NCI-H2196 (cell line): ENCODE data around the gene DIS3L2.
"Not testable (repeated sequence)": the region's sequence is repeated elsewhere in the genome, so short reads cannot be mapped to it uniquely, and the experiment has no call there.

Experiments used
- DNase-seq: peaks from one replicate; lab custom pipeline; 2025; ENCODE audit not compliant: unreplicated experiment; lab: John Stamatoyannopoulos, UW

Gene DIS3L2

DNA sequence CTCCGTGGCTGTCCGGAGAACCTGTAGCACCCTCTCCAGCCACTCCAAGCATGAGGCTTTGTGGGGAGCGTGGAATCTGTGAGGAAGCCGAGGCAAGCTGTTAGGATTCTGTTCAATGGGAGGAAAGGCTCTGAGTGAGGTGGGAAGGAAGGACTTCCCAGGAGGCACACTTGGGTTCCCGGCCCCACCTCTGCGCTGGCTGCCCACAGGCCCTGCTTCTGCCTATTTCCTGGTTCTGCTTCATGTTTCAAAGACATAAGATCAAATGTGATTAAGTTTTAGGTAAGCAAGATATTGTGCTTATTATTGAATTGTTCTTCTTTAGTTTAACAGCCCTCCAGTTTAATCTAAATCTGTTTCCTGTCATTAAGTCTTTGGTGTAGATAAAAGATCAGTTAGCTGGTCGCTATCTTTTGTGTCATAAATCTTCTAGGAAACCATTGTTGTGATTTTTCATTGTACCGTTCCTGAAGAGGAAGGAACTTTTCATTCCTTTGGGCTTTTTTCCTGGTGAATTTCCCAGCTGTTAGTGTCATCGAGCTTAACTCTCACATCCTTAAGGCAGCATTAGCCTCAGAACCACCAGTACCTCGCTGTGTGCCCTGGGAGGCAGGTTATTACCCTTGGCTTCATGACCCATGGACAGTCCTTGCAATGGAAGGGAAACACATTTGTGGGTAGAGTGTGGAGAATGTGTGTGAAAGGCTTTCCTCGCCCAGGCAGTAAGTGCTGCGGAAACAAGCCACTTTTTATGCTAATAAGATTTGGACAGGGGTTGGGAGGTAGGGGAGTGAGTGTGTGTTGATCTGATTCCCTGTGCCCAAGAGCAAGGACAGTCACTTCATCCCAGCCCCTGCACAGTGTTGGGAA is 355.2 kb downstream of the DIS3L2 start:
- no peak for DNase-seq

DNA sequence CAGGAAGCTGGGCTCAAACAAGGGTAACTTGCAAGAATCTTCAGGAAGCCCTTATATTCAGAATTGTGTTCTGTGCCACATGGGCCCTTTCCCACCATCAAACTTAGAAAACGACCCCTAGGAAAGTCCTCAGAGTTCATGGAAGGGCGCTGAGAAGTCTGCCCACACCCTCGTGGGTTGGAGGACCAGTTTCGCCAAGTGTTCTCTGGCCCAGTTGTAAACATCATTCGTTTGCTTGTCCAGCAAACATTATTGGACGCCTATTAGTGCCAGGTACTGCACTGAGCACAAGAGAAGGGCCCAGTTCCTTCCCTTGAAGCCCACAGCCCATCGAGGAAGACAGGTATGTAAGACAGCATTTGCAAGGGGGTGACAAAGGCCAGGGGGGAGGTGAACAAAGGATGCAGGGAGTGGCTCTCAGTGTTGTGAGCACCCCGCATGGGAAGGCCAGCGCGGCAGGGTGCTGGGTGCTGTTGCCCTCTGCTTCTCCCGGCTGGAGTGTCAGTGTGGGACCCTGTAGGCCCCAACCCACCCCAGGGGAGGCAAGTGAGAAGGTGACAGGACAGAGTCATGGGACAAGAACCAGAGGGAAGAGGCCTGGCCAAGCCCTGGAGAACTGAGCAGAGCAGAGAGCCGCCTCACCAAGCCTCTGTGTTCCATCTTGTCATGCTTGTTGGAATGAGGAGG is 356.8 kb downstream of the DIS3L2 start:
- no peak for DNase-seq

DNA sequence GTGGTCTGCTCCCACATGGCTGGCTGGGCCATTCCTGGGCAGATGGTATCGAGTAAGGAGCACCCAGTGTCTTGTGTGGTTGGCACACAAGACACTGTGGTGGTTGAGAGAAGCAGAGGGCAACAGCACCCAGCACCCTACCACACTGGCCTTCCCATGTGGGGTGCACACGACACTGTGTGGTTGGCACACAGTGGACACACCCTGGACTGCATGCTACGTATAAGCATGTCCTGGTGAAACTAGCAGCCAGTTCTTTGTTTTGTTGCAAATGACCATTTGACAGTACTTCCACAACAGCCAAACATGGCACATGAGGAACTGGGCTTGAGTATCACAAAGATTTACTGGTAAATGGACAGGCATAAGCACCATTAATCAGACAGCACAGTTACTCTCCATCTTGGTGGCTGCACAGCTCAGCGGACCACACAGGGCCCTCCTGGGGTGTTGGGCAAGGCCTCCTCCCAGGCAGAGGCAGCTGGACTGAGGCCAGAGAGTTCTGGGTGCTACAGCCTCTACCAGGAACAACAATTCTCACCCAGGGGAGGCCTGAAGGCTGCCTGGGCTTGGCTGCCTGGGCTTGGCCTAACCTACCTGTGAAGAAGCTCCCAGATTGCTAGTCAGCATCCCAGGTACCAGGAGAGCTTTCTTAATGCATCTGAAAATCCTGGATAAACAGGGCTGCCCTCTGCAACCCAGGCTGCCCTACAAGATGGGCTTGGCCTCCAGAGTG is 357.7 kb downstream of the DIS3L2 start:
- no peak for DNase-seq

DNA sequence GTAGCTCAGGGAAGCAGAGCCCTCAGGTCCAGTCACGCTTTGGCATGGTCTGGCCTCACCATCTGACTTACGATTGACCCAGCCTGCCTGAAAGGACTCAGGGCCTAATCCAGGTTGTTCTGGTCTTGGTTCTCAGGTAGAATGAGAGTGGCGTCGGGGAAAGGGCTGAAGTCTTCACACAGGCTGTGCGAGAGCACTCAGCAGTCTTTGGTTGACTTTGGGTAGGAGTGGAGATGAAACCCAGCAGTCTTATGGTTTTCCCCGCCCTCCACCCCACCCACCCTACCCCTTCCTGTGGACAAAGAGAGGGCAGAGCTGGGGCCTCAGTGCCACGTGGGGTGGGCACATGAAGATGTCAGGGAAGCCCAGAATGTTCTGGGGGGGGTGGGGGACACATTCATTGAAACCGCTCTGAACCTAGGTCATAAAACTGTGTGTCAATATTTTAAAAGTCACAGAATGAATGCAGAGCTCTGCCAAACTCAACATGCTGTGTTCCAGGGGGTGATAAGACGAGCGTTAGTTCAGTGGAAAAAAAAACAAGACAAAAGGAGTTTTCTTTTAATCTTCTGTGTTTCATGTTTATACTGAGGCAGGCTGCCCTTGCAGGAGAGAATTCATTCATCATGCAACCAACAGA is 358.4 kb downstream of the DIS3L2 start:
- DNase-seq = no peak

DNA sequence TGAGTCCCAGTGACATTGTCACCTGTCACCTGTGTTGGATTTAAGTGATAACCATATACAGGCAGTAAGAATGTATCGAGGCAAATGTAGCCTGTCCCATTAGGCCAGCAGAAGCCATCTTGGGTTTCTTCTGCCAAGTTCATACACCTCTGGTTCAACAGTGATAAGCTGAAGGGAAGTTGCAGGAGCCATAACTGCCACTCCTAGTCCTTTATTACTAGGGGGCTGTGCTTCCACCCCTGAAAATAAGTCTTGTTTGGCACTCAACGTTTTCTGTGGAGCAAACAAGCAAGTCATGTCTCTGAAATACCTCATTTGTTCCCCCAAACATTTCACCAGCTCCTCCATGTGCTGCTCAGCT is 358.9 kb downstream of the DIS3L2 start:
- no peak for DNase-seq

DNA sequence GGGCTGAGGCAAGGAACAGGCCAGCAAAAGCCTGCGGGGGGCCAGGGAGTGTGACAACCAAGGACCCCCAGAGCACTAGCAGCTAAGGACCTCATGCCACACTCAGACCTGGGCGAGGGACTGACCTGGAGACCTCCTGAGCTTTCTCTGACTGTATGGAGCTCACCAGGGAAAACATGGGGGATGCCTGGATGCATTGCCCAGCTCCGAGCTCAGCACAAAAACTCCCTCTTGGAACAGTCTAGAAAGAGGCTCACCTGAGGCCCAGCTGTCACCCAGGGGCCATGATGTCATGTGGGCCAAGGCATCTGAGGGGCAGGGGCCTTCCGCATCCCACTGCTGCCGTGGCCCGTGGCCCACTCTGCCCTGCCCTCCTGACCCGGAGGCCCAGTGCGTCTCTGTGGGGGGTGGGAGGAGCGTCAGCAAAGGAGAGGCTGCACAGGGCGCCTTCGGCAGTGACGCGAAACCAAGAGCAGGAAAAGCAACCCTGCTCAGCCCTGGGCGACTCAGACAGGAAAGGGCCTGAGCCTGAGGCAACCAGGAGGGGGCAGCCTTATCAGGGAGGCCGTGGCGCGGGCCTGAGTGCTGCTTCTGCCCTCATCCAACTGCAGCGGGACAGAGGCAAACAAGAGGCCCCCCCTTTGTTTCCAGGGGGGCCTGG is 359.8 kb downstream of the DIS3L2 start:
- DNase-seq = no peak

DNA sequence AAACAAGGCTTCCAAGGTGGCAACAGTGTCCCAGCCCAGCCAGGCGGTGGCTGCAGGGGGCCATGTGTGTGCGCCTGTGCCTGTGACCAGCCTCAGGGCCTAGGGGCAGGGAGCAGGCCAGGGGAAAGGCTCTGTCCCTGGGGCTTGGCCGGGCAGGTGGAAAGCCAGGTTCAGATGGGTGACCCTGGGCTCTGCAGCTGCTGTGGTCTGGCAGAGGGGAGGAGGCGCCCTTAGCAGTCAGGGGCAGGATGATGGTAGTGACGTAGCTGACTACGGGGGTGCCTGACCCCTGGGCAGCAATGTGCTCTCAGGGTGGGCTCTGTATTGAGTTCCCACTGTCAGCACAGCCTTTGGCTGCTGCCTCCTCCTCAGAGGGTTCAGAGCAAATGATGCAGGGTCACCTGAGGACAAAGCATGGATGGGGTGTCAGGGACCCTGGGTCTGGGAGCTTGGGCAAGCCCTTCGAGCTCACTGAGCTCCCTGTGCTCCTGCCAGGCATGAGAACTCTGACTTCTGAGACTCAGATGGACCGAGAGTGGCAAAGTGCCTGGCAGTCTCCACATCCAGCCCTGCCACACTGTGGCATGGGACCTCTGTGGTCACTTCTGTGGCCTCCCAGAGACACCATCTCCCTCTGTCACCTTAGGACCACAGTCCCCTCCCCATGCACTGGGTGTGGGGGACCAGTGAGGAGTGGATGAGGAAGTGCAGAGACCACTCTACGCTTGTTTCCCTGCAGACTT is 360.5 kb downstream of the DIS3L2 start:
- DNase-seq = no peak

DNA sequence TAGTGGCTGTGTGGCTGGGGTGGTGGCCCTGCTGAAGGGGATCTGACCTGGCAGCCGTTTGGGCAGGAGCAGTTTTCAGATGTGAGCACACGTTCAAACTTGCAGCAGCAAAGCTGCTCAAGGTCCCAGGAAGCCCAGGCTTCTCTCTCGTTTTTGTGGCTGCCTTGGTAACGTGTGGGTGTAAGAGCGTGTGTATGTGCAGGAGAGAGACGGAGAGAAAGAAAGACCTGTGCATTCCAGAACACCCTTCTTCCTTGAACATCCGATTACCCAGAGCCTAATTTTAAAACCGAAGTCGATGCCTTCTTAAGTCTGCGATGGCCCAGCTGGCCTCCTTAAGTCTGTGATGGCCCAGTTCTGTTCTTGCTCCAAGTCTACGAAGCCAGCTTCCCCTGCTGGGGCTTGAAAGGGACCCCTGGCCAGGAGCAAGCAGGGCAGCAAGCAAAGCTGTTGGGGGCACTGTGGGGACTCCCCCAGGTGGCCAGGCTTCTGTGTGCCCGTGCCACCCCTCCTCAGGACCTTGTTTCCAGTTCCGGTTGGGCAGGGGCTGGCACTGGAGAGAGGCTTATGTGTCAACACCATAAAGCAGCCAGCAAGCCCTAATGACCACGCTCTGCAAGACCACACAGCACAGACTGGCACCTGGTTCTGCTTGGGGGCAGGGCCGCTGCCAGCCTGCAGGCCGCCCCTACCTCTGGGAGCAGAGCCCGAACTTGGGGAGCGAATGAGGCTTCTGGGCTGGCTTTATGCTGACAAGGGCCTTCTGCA is 361.2 kb downstream of the DIS3L2 start:
- no peak for DNase-seq

DNA sequence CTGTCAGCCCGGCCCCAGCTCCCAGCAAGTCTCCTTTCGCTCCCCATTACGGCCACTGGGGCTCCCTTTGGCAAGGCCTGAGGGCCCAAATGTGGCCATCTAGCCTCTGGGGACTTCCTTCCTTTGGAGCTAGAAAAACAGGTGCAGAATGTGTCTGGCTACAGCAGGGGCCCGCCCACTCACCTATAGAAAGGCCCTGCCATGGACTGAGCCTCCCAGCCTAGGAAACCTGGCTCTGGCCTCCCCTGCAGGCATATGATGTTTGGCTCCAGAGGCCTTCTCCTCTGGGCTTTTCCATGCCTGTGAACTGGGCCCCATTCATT is 361.8 kb downstream of the DIS3L2 start:
- DNase-seq = no peak

DNA sequence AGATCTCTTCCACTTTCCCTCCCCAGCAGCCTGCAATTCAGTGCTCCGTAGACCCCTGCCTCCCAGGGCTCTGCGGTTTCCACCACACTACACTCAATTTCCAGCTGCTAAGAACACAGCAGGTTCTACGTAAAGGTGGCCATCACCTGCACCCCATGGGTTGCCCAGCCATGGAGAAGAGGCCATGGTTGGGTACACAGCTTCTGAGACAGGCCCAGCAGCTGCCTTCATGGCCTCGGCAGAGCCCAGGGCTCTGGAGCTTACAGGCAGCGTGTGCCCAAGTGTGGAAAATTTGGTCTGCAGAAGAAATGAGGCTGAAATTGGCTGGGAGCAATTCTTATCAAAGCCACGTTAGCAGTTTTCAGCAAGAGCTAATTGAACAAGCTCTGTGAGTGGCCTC is 362.5 kb downstream of the DIS3L2 start:
- not testable (repeated sequence) for DNase-seq

DNA sequence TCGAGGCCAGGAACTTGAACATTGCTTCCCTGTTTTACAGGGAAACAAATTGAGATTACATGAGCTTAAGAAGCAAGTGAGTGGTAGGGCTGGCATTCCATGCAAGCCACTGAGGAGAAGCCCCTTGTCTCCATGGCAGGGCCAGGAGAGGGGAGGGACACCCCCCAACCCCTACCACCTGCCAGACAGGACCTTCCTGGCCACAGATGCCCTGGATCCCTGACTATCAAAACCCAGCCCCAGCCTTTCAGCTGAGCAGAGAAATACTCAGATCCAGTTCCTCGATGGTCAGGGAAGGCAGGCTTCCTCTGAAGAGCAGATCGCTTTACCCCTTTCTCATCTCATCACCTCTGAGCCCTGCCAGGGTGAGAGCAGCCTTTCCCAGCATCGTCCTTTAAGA is 363.3 kb downstream of the DIS3L2 start:
- no peak for DNase-seq

DNA sequence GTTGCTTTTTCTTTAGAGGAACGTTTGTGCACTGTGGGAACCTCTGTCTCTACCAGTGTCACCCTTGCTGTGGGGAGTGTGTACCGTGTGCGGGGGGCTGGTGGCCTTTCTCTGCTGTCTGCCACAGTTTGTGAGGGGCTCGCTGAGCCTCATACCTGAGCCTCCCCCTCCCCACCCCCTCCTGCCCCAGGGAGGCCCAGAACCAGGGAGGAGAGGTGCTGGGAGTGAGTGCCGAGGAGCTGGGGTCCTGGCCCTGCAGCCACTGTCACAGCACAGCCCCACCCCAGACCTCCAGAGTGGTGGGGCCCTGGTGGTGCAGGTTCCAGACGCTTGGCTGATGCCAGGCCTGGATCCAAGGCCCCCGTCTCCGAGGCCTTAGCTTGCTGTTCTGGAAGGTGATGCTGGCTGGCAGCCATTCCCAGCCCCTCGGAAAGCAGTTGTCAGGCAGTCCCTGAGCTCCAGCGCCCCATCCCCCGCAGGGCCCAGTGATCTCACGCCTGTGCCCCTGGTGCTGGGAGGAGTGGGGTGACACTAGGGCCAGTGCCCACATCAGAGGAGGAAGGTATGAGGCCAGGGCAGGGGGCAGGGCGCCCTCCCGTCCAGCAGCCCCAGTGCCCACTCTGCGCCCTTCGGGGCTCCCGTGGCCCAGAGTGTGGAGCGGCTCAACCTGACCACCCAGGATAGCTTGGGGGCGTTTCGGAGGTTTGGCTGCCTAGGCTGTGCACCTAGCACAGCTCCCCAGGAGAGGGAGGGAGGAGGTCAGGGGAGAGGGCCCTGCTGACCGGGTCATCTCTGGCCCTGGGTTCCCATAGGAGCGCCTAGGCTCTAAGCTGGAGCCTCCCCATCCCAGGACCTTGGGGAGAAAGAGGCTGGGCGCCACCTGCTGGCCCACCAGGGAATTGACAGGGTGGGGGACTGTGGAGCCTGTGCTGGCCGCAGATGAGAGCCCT is 364.1 kb downstream of the DIS3L2 start:
- peak; percentile 29 for DNase-seq

DNA sequence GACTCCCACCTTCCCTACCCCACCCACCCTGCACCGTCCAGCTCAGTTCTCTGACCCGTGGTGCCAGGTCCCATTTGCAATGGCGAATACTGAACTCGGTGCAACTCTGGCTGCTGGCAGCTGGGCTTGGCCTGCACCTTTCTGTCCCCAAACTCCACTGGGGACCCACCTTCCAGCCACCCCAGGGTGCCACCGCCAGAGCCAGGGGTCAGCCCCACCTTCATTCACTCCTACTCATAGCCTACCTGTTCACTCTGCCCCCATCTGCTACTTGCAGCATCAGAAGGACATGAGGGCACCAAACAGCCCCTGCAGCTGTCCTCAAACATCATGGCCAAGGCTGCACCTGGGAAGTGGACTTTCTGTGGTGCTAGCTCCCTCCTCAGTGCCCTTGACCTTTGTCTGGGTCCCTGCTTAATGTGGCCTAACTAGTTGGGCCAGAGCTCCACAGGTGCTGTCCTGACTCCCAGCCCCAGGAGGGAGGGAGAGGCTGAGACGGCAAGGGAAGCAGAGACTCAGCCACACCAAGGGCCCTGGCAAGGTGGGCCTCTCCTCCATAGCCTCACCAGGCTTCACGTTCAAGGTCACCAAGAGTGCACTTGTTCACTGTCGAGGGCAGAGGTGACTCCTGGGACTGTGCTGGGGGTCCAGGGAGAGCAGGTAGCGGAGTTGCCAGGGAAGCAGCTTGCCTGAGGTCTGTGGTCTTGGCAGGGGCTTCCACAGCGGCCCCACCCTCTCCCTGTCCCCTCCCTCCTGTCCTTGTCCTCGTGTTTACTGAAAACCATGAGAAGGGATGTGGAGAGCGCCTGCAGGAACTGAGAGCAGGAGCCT is 365.0 kb downstream of the DIS3L2 start:
- not testable (repeated sequence) for DNase-seq

DNA sequence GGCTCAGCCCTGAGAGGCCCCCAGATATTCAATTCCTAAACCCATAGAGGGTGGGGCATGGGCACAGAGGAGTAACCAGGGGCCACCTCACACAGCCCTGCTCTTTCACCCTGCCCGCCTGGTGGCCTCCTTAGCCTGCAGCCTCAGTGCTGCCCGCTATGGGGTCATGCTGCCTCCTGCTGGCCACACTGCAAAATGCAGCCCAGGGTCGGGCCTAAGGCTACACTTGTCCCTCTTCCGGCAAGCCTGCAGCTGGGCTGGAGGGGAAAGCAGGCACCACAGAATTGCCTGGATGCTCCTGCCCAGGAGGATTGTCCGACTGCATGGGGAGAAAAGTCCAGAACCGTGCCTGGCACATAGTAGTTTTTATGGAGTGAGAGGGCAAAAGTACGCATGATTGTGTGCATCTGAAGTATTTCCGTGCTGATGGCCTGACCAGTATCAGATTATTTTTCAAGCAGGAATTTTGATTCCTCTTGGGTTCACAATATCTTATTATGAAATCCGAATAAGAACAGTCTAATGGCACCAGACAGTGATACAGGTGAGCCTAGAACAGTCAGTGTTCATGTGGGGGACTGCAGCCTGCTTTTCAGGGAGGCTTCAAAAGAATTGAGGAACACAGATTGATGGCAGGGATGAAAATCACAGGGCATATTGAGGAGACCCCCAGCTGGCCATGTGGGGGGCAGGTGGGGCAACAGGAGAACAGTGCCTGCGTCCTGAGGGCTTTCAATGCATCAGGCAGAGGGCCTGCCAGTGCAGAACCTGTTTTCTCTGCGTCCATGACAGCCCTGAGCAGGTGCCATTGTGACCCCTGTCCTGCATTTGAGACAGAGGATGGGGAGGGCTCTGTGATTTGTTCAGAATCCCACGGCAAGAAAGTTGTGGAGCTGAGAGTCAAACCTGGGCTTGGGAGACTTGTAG is 365.9 kb downstream of the DIS3L2 start:
- peak; percentile 61 for DNase-seq

DNA sequence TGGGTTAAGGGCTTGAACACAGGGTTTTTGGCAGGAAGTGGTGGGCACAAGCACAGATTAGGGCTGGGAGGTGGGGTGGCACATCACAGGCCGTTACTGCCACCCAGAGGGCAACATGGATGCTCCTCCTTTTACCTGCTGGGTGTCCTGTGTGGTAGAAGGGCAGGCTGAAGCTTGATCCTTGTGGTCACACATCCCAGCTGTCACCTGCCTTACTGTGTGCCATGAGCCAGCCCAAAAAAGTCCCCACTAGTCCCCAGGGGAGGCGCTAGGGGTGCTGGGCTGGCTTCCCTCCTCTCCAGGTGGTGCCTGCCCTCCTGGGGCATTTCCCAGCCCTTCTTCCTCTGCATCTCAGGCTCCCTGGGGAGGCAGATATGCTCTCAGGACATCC is 366.5 kb downstream of the DIS3L2 start:
- no peak for DNase-seq
